GM11168 (cell line): ENCODE results near the gene TSPAN14.

ENCODE experiments used
- in situ Hi-C: fragments of 300-500 bp; cut with MboI; formaldehyde crosslinking; loops from one replicate; pipeline ENCODE4 v1.12.0; 2022; ENCODE audit warnings: low sequenced_read_pairs; ENCODE audit not compliant: unreplicated experiment

The TSPAN14 gene

DNA sequence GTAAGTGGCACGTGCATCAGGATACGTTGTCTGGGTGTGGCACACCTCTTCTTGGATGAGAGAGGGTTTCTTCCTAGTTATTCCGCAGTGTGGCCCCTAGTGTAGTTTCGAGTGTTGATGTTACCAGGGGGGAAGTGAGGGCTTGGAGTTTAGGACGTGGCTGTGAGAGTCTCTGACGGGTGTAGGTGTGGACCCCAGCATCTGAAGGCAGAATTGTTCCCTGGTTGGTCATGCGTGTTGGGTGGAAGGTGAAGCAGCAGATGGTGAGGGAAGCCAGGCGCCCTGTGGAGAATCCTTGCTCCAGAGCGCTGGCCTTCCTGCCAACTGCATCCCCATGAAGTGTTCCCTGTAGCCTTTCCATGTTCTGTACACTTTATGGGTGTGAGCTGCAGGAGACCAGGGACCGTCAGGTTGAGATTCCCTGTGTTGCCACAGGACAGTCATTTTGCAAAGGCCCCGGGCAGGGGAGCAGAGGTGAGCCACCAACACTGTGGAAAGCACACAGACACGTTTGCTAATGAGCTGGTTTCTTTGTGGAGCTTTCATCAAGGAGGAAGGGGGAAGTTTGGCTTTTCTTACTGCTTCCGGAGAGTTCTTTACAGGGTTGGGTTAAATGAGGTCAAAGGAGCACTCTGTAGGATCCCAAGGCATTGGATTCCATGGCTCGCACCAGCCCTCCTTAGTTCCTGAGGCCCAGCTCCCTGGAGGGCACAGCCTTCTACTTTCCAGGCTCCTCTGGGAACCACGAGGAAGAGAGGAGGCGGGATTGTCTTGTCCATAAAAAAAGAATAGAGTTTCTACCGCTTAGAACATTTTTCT, 32.0 kb downstream of the TSPAN14 start:
- in situ Hi-C loops = no loop called here

DNA sequence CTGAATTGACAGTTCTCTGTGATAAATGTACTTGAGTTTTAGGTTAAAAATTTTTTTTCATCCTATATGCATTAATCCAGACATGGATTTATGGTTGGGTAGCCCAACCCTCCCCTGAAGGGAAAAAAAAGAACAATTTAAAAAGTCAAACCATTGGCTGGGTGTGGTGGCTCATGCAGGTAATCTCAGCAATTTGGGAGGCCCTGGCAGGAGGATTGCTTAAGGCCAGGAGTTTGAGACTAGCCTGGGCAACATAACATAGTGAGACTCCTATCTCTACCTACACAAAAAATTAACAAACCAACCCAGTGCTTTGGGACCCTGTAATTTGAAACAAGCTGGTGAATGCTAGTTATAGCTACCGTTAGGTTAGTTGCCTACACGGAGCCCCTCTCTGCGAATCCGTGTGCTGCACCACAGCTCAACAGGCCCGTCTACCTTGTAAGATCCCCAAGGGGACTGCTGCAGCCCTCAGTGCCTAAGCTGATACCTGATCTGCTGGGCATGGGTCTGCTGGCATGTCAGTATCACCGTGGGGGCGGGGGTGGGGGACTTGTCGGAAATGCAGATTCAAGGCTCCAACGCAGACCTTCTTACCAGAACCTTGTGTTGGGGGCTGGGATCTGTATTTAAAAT, 32.8 kb downstream of the TSPAN14 start:
- in situ Hi-C loops = no loop called here

DNA sequence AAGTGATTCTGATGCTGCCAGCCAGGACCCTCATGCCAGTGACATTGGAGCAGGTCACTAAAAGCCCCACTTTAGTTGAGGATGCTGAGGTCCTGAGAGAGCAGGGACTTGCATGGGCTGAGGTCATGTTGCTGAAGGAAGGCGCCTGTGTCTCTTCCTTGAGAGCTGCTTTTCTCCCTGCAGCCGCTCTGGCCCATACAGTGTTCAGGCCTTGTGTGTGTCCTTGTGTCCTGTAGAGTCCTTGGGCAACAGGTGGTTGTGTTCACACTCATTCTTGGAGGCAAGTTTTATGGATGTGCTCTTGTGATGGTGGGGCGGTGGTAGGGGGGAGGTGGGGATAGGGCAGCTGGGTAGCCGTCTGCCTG, 33.3 kb downstream of the TSPAN14 start:
- in situ Hi-C loops = no loop called here

DNA sequence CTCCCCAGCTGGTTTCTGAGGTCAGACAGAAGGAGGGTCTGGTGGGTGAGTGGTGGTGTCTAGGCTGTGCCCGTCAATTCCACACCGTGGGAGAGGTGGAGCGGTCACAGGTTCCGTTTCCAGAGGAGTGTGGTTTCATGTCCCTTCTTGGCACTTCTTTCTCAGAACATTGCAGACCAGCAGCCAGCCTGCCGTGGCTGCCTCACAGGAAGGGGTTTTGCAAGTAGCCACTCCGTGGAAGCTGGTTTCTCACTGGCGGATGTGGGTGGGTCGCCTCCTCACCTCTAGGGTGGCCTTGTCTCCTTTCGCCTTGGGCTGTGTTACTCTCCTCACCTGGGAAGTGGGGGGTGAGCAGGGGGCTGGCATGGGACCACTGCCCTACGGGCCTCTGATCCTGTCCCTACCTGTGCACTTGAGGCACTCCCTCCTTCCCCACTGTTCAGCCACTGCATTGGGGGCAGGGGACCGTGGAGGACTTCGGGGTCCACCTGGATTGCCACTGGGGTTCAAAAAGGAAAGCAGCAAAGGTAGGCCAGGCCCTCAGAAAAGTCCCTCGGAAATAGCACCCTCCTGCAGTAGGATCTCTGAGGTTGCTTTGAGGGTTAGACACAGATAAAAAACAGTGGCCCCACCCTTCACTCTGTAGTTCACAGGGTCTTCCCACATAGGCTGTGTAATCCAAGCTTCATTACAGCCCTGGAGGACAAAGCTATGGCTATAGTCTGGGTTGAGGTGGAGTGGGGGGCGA, 33.9 kb downstream of the TSPAN14 start:
- in situ Hi-C loops = no loop called here

DNA sequence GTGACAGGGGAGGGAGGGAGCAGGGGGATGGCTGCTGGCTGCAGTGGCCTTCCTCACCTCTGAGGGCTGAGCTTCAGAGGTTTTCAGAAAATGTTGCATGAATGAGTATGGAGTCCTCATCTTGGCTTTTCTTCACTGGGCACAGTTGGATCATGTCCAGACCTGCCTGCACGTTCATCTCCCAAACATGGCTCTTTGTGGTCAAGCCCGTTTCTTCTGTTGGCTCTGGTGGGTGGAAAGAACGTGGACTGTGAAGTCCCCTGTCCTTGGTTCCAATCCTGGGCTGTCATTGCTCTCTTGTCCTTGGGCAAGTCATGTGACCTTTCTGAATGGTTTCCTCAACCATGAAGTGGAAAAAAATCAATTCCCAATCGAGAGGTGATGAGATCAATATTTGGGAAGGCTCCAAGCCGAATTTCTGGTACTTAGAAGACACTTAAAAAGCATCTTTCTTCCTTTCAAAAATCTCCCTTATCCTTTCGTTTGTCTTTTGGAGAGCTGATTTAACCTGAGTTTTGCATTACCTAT, 34.5 kb downstream of the TSPAN14 start:
- in situ Hi-C loops = no loop called here

DNA sequence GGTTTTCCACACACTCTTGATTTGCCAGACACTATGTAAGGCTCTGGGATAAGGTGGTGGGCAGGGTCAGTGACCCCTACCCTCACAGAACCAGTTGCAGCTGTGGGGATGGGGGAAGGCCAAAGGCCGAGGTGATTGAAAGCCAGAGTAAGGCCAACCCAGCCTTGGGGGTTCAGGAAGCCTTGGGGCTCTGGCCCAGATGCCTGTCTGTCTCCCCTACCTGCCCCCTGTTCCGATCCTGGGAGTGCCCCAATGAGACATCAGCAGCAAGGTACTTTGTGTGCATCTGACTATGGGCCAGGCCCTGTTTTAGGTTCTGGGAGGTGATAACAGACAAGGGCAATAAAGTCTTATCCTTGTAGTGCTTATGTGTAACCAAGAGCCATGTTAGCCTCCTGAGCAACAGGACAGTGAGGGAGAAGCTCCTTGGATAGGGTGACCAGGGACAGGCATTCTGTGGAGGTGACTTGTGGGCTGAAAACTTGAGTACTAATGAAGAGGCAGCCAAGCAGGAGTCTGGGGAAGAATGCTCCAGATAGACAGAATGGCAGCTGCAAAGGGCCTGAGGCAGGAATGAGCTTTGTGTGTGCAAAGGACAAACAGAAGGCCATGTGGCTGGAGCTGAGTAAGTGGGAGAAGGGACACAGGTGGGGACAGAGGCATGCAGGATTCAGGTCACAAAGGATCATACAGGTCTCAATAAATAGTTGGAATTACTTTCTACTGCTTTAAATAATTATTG, 35.4 kb downstream of the TSPAN14 start:
- in situ Hi-C loops = no loop called here

DNA sequence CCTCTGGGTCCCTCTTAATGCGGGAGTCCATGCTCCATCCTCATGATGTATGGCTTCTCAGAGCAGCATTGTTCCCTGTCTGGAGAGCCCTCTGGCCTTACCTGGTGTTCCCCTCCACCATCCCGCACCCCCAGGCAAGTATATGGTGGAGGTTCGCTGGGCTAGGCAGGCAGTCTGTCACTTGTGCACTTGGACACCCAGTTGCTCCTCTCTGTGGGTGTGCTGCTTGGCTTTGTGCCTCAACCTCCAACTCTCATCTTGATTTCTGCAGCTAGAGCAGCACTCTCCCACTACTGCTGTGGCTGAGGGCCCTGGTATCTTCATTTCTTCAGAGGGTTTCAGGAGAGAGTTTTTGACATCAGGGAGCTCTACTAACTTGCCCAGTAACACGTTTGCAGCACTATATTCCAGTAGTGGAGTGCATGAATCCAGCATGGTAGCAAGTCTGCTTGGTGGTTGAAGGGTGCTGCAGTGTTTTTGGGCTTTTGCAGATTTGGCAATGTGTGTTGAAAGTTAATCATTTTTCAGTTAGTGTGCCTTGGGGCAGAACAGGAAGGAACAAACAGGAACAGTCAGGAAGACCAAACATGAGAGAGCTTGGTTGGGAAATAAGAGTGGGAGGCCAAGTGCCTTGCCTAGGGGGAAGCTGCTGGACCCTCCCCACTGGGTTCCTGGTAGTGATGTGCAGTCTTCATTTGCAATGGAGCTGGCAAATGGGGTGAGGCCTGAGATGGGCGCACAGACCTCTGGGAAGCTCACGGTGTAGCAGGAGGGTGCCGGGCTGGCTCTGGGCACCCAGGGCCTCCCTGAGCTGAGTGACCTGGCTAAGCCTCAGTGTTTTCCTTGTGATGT, 37.4 kb downstream of the TSPAN14 start:
- in situ Hi-C loops = no loop called here

DNA sequence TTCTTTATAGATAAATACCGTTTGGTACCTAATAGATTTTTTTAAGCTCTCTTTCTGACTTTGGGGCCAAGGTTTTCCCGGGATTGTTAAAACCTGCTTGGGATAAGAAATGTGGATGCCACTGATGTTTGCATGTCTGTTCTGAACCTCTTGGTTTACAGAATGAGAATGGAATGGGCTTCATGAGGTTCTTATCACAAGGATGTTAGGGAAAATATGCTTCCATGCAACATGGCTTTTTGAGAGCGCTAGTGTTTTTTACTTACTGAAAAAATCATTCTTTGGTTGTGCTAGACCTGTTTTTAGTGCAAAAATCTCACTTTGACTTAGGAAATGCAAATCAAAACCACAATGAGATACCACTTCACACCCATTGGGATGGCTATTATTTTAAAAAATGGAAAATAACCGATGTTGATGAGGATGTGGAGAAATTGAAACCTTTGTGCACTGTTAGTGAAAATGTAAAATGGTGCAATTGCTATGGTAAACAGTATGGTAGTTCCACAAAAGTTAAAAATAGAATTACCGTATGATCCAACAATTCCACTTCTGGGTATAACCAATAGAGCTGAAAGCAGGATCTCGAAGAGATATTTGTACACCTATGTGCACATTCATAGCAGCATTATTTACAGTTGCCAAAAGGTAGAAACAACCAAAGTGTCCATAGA, 38.9 kb downstream of the TSPAN14 start:
- in situ Hi-C loops = no loop called here

DNA sequence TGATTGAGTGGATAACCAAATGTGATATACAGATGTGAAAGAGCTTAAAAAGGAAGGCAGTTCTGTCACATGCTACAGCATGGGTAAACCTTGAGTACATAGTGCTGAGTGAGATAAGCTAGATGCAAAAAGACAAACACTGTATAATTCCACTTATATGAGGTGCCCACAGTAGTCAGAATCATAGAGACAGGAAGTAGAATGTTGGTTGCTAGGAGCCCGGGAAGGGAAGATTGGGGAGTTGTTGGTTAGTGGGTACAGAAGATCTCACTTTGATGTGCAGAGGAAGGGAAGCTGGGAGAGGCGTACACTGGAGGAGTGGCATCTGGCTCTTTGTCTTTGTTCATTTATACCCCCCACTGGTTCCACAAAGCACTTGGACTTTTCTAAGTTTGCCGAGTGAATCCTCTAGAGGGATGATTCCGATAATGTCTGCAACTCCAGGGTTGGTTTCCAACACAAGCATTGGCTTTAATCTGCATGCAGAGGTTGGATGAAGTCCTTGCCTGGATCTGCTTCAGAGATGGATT, 39.5 kb downstream of the TSPAN14 start:
- in situ Hi-C loops = no loop called here

DNA sequence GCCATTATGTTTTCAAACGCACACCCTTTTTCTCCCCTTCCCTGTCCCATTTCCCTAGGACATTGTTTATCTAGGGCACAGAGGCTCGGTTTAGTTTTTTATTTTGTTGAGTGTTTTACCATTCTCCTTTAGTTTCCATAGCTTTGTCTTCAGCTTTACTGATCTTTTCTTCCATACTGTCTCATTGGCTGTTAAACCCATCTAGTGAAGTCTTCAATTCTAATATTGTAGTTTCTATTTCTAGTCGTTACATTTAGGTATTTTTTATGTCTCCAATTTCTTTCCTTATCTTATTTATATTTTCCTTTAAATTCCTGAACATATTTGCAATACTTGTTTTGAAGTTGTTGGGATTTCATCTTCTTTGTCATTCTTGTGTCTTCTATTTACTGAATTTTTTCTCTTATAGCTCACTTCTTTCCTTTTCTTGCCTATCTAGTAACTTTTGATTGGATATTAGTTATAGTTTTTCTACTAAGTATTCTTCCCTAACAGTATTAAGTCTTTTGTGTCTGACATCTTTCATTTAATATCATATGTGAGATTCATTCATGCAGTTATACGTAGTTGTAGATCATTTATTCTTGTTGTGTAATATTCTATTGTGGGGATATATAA, 42.6 kb downstream of the TSPAN14 start:
- in situ Hi-C loops = no loop called here

DNA sequence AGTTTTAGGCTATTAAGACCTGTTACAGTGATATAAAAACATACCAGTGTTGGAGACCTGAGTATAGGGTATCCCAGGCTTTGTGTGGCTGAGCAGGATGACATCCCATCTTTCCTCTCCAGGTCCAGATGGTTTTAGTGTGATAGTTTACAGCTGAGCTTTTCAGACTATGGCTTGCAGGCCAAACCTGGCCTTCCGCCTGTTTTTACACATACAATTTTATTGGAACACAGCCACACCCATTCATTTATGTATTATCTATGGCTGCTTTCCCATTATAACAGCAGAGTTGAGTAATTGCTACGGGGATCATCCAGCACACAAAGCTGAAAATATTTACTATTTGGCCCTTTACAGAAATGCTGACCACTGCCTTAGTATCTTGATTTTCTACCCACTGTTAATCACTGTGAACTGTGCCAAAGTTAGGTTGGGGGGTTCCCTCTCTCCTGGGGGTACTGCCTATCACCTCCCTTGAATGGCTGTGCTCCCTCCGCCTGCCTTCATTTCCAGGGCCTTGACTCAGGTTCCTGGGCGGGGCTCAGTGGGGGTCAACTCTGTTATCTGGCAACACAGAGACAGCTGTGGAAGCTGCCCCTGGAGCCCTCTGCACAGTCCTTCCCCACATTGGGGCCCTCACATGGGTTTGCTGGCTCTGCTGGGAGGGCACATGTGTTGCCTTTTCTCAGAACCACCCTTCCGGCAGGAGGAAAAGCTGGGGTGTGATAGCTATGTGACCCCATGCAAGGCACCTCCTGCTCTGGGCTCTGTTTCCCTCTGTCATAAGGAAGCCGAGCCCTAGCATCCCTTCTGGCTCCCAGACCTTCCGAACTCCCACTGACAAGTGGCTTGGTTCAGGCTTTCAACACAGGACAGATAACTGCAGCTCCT, 43.3 kb downstream of the TSPAN14 start:
- in situ Hi-C loops = no loop called here

DNA sequence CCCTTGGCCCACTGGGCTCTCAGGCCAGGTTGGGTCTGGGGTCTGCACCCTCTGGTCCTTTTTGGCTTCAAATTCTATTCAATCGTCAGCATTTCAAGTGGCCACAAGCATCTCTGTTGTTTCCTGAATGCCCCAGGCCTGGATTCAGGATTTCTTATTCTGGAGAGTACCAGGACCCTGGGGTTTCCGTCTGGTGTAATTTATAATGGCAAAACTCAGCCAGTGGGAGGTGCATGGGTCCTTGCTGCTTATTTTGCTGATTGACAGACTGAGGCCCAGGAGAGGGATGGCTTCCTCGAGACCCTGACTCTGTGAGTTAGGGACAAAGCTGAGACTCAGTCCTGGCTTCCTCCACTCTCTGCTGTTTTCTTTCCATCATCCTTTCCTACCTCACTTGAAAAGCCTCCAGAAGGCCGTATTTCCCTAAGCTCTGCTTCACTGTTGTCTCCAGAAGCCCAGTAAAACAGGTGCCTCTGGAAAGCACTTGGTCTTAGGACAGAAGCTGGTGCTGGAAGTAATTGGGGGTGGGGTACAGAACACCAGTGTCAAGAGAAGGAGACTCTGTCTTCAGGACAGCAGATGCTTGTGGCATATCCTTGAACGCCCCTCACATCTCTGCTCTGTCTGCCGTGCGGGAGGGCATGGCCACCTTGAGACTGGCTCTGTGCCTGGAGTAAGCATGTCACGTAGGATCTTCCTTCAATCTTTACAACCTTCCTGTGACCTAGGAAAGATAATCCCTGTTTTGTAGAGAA, 44.1 kb downstream of the TSPAN14 start:
- in situ Hi-C loops = no loop called here

DNA sequence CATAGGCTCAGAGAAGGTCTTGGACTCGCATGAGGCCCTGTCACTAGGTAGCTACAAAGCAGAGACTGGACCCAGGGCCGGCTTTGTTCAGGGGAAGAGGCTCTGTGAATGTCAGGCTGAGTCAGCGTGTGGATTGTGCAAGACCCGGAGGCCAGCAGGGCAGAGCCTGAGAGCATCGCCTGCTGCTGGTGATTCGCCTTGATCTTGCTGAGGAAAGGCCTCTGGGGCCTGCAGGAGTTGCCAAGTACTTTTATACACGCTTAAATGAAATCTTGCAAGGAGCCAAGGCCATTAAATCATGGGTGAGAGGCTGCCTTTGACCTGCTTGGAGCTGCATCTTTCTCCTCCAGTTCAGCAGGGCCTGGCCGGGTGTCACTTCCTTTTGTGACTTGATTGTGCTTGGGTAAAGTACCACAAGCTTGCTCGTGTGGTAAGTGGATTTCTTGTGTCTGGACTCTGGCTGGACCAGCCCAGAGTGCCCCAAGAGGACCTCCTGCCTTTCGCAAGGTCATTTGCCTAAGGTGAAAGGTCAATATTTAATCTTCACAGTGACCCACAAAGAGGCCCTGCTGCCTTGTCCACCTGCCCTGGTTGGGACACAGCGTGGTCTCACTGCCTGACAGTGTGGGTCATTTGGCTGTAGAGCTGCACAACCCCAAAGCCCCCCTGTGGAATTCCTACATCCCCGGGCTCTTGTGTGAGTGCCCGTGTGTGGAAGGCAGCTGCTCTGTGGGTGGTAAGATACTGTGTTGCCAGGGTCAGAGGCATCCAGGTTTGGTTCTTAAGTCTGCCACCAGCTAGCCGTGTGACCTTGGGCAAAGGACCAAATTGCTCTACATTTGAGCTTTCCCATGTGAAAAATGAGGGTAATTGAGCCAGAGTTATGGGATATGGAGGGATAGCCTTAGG, 45.0 kb downstream of the TSPAN14 start:
- in situ Hi-C loops = no loop called here

DNA sequence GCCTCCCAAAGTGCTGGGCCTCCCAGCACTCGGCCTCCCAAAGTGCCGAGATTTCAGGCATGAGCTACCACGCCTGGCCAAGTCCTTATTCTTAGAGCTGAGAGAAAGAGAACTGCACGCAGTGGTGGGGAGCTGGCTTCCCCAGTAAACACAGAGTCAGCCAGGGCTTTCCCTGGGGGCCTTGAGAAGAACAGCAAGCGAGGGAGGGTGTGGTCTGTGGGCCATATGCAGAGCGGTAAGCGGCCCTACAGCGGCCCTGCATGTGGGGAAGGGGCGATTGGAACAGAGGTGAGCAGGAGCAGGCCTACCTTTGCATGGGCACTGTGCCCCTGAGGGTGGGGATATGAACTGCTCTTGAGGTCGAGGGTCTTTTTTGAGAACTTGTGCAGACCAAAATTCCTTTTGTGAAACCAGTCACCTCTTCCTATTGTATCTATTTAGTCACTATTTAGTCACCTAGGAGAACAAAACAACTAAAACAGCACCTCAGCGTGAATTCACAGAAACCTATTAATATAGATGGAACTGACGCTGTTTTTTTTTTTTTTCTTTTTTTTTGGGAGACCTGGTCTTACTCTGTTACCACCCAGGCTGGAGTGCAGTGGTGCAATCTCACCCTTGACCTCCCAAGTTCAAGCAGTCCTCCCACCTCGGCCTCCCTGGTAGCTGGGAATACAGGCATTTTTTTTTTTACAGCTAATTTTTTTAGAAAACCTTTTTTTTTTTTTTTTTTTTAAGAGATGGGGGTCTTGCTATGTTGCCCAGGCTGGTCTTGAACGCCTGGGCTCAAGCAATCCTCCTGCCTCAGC, 46.7 kb downstream of the TSPAN14 start:
- in situ Hi-C loops = loop anchor here (5.0 kb wide), 1 partner anchor 48 kb away; the partner anchor contains the start of gene TSPAN14
